Fibroblast of pulmonary artery (primary cell): Measurements from ENCODE around the gene MYRIP.

ENCODE experiments used
- DNase-seq: peaks from one replicate; pipeline ENCODE4 v3.0.0-alpha.2; 2010; ENCODE audit warnings: low read depth
- H3K4me3 ChIP-seq: replicated peaks from 2 replicates; pipeline ENCODE4 v1.5.1; 2011; ENCODE audit warnings: low read depth, mild to moderate bottlenecking, control low read depth, low read length, moderate library complexity
- CTCF ChIP-seq: IDR thresholded peaks from 2 replicates; pipeline ENCODE4 v1.5.1; 2011; ENCODE audit warnings: mild to moderate bottlenecking, control low read depth, low read length, inconsistent platforms; ENCODE audit errors: missing control alignments

The MYRIP gene

GRCh38 chr3:40108643-40109042 is 299.2 kb downstream of the MYRIP start:
- H3K4me3 ChIP-seq: no peak overlapping the region
- no peak for TF ChIP-seq CTCF
- DNase-seq: no peak

GRCh38 chr3:40109641-40110490 is 300.5 kb downstream of the MYRIP start:
- no peak overlapping the region for H3K4me3 ChIP-seq
- DNase-seq: no peak
- TF ChIP-seq CTCF: peak; percentile 30

GRCh38 chr3:40116478-40117177 is 307.2 kb downstream of the MYRIP start:
- peak; percentile 54 for DNase-seq
- no peak for TF ChIP-seq CTCF
- H3K4me3 ChIP-seq: no peak overlapping the region

- TF ChIP-seq CTCF: no peak
- DNase-seq: peak; percentile 4
- H3K4me3 ChIP-seq: no peak overlapping the region
Measured at GRCh38 chr3:40118091-40118490, 308.7 kb downstream of the MYRIP start.

- no peak for TF ChIP-seq CTCF
- DNase-seq: no peak
- no peak overlapping the region for H3K4me3 ChIP-seq
Measured at GRCh38 chr3:40120067-40120692, 310.8 kb downstream of the MYRIP start.

GRCh38 chr3:40120806-40121205 is 311.4 kb downstream of the MYRIP start:
- H3K4me3 ChIP-seq: no peak overlapping the region
- TF ChIP-seq CTCF: no peak

More at GRCh38 chr3:40120806-40121205, 311.4 kb downstream of the MYRIP start:
- peak; percentile 29 for DNase-seq
